Fibroblast of villous mesenchyme (primary cell): Measurements from ENCODE around the gene PURA. TPM values are rescaled to one million over a fixed set of nuclear protein-coding genes. Genes with fewer than 3 reads are reported as not detected.

ENCODE experiments used
- DNase-seq: peaks from one replicate; pipeline ENCODE4 v3.0.0-alpha.2; 2010; ENCODE audit warnings: low read depth
- H3K4me3 ChIP-seq: 2 replicates; pipeline ENCODE4 v1.5.1; 2011; ENCODE audit warnings: low read depth, mild to moderate bottlenecking, low read length
- CTCF ChIP-seq: IDR thresholded peaks from 2 replicates; pipeline ENCODE4 v1.5.1; 2012; ENCODE audit warnings: low read depth, mild to moderate bottlenecking, low read length; ENCODE audit not compliant: insufficient read depth
- total RNA-seq: library from RNA; depleted of rRNA; stranded (reverse); fragments of >200 nt; gene quantifications from 2 replicates; pipeline ENCODE4 v1.2.3, GENCODE V29; 2012

The PURA gene
- 20.0 and 26.3 TPM in 2 replicates for total RNA-seq

GRCh38 chr5:140113699-140114263 is at the start of gene PURA:
TSS of gene PURA (plus strand) at chr5:140114109. CDS start at chr5:140114182, 73 bp downstream.
- DNase-seq: peak; percentile 94
- TF ChIP-seq CTCF: no peak
- H3K4me3 ChIP-seq: peak within 1 kb of the TSS; percentile 75

GRCh38 chr5:140072812-140073211 is 41.1 kb upstream of the PURA start:
- H3K4me3 ChIP-seq: no peak overlapping the region
- no peak for DNase-seq
- no peak for TF ChIP-seq CTCF

GRCh38 chr5:140073296-140073695 is 40.6 kb upstream of the PURA start:
- TF ChIP-seq CTCF: peak; percentile 36
- peak; percentile 28 for DNase-seq
- no peak overlapping the region for H3K4me3 ChIP-seq

- peak; percentile 28 for TF ChIP-seq CTCF
- no peak overlapping the region for H3K4me3 ChIP-seq
- peak; percentile 16 for DNase-seq
Observed at GRCh38 chr5:140075371-140075770, 38.5 kb upstream of the PURA start.

DNA sequence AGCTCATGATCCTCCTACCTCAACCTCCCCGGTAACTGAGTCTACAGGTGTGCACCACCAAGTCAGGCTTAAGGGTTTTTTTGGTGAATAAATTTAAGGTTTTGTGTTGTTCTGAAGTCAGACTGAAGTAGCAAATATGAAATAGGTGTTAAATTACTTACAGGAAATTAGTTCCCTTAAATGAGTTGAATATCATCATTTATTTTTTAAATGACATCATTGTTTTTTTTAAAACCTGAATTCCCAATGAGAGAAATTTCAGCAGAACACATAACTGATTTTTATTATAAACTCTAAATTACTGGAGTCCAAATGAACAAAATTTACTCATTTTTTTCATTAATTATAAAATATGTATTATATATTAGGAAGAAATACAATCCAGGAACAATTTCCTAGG is 37.8 kb upstream of the PURA start:
- no peak for DNase-seq

GRCh38 chr5:140076788-140077187 is 37.1 kb upstream of the PURA start:
- DNase-seq: no peak
- no peak for TF ChIP-seq CTCF

More for the DNA sequence above, 37.8 kb upstream of the PURA start:
- no peak overlapping the region for H3K4me3 ChIP-seq
- no peak for TF ChIP-seq CTCF

GRCh38 chr5:140083120-140083519 is 30.8 kb upstream of the PURA start:
- TF ChIP-seq CTCF: no peak
- no peak for DNase-seq
- H3K4me3 ChIP-seq: no peak overlapping the region

More at GRCh38 chr5:140076788-140077187, 37.1 kb upstream of the PURA start:
- no peak overlapping the region for H3K4me3 ChIP-seq
